GM12878 (cell line): Measurements from ENCODE around the gene NUP50.

Experiments used
- CTCF ChIP-seq, 3 experiments: IDR thresholded peaks in 2 of 3; conservative IDR thresholded peaks in 1 of 3; 2 replicates each; pipeline ENCODE4 v1.5.1; 2011; ENCODE audit warnings: low read depth in 3 of 3, low read length in 3 of 3, mild to moderate bottlenecking in 3 of 3, control low read depth in 2 of 3, moderate library complexity in 2 of 3, inconsistent platforms in 1 of 3, mixed read lengths in 1 of 3; ENCODE audit not compliant: control insufficient read depth in 2 of 3, insufficient read depth in 1 of 3; ENCODE audit errors: extremely low read depth in 1 of 3
- DPF2 ChIP-seq: fragments of 450-650 bp; IDR thresholded peaks from 2 replicates; pipeline ENCODE4 v1.6.1; 2017; ENCODE audit warnings: mild to moderate bottlenecking
- EZH2 ChIP-seq: IDR thresholded peaks from 2 replicates; pipeline ENCODE4 v1.6.1; 2012; ENCODE audit warnings: low read depth, mild to moderate bottlenecking, control low read depth, inconsistent platforms, low read length, borderline replicate concordance; ENCODE audit not compliant: control insufficient read depth
- IKZF1 ChIP-seq: fragments of 450-650 bp; conservative IDR thresholded peaks from 2 replicates; pipeline ENCODE4 v1.6.1; 2017; ENCODE audit warnings: antibody characterized with exemption, mild to moderate bottlenecking
- MTA2 ChIP-seq: fragments of 450-650 bp; IDR thresholded peaks from 2 replicates; pipeline ENCODE4 v1.6.1; 2016; ENCODE audit warnings: low read depth, mild to moderate bottlenecking, moderate library complexity
- RBBP5 ChIP-seq: fragments of 200-600 bp; sonication (generic); conservative IDR thresholded peaks from 2 replicates; pipeline ENCODE4 v1.6.1; 2016
- REST ChIP-seq: IDR thresholded peaks from 2 replicates; pipeline ENCODE4 v1.6.1; 2012; ENCODE audit warnings: mild to moderate bottlenecking, low read depth, low read length
- TARDBP ChIP-seq: IDR thresholded peaks from 2 replicates; pipeline ENCODE4 v1.6.1; 2016; ENCODE audit warnings: borderline replicate concordance
- ZNF207 ChIP-seq: fragments of 450-650 bp; IDR thresholded peaks from 2 replicates; pipeline ENCODE4 v1.6.1; 2014; ENCODE audit warnings: antibody characterized with exemption, mild to moderate bottlenecking, borderline replicate concordance

- TF ChIP-seq TARDBP (no peak), CTCF (IDR thresholded peaks at IDR 0.05 in 2 of 3, conservative IDR thresholded peaks at IDR 0.05 in 1 of 3; ENCODE audit: control insufficient read depth in 2 of 3, extremely low read depth in 1 of 3, insufficient read depth in 1 of 3, low read depth in 3 of 3, low read length in 3 of 3) (no peak), EZH2 (no peak), MTA2 (no peak), ZNF207 (no peak), DPF2 (no peak), REST (no peak), IKZF1 (no peak), RBBP5 (no peak)
These were observed 32.6 kb downstream of the NUP50 start for GRCh38 chr22:45196308-45196707.
